C4-2B (cell line): ENCODE results near the gene SPTBN4.
A peak's percentile ranks its signal among the peaks of the same experiment; 100 is the strongest.

Source experiments
- H3K27ac ChIP-seq: fragments of 450-650 bp; 2 replicates; pipeline ENCODE4 v1.5.1; 2017
- CTCF ChIP-seq: fragments of 450-650 bp; conservative IDR thresholded peaks from 2 replicates; pipeline ENCODE4 v1.5.1; 2017; ENCODE audit warnings: mild to moderate bottlenecking
- ZFX ChIP-seq: fragments of 450-650 bp; IDR thresholded peaks from 2 replicates; pipeline ENCODE4 v1.6.1; 2017

The SPTBN4 gene

GRCh38 chr19:40608240-40608621, 141.4 kb downstream of the SPTBN4 start:
- TF ChIP-seq CTCF (no peak), ZFX (no peak)
- H3K27ac ChIP-seq = no peak overlapping the region

- TF ChIP-seq CTCF (no peak), ZFX (no peak)
These were observed 142.2 kb downstream of the SPTBN4 start for GRCh38 chr19:40608957-40609356.

GRCh38 chr19:40609561-40610395, 143.0 kb downstream of the SPTBN4 start:
- H3K27ac ChIP-seq = peak overlapping the region; percentile 71
- no peak for TF ChIP-seq ZFX
- TF ChIP-seq CTCF = no peak

More at GRCh38 chr19:40608957-40609356, 142.2 kb downstream of the SPTBN4 start:
- H3K27ac ChIP-seq = no peak overlapping the region; the same call in 1 of the 2 replicates

GRCh38 chr19:40610396-40611064, 143.7 kb downstream of the SPTBN4 start:
- TF ChIP-seq ZFX = no peak
- TF ChIP-seq CTCF = no peak
- peak overlapping the region; percentile 71 for H3K27ac ChIP-seq

- TF ChIP-seq CTCF (no peak), ZFX (no peak)
- H3K27ac ChIP-seq = peak overlapping the region; percentile 71; the same call in 1 of the 2 replicates
These were observed 144.3 kb downstream of the SPTBN4 start for GRCh38 chr19:40611096-40611495.

- no peak overlapping the region for H3K27ac ChIP-seq
- no peak for TF ChIP-seq CTCF
- TF ChIP-seq ZFX = no peak
These were observed 145.3 kb downstream of the SPTBN4 start for GRCh38 chr19:40611900-40612698.
